HG02798 (cell line): ENCODE data around the gene TMIGD2.
"Not testable (repeated sequence)": the region's sequence is repeated elsewhere in the genome, so short reads cannot be mapped to it uniquely, and the experiment has no call there.

Experiments used
- ATAC-seq: cut with Tn5 transposase; IDR thresholded peaks from one replicate; pipeline ENCODE4 v1.9.1; 2021; ENCODE audit warnings: mild to moderate bottlenecking; ENCODE audit not compliant: unreplicated experiment, poor library complexity

TMIGD2 gene

DNA sequence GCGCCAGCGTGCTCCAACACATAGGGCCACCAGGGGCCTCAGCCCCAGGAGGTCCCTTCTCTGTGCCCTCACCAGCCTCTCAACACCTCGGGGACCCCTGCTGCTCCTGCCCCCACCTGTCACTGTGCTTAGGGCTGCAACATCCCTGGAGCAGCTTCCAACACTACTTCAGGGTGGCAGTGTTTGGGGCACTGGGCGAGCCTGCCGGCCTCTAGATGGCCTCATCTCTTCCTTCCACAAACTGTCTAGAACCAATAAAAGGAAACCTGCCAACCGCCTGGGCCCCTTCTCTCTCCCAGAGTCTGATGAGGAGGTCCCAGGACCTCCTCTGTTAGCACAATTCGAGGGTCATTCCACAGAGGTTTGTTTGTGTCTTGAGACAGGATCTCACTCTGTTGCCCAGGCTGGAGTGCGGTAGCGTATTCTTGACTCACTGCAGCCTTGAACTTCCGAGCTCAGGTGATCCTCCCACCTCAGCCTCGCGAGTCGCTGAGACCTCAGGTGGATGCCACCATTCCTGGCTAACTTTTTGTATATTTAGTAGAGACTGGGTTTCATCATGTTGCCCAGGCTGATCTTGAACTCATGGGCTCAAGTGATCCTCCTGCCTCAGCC is 33.3 kb downstream of the TMIGD2 start:
- no peak for ATAC-seq

DNA sequence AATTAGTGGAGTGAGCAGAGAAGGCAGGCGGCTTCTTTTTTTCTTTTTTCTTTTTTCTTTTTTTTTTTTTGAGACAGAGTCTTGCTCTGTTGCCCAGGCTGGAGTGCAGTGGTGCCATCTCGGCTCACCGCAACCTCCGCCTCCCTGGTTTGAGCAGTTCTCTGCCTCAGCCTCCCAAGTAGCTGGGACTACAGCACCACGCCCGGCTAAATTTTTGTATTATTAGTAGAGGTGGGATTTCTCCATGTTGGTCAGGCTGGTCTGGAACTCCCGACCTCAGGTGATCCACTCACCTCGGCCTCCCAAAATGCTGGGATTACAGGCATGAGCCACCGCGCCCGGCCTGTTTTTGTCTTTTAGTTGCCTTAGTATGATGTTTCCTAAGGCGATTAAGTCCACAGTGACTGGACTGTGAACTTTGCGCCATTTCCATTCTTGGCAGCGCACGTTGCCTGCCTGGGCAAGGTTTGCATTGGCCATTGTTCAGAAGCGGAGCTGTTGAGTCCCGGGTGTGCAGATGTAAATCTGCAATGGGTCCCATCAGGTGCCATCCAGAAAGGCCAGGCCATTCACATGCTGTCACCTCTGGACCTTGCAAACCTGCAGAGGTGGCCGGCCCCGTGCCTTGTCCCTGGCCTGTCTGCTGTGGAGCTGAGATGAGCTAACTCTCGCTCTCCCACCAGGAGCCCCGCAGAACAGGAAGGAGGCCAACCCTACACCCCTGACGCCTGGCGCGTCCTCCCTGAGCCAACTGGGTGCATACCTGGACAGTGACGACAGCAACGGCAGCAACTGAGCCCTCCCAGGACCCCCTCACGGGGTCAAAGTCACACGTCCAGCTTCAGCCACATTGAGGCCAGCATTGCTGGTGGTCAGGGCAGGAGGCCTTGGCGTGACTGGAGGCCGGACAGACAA is 34.0 kb downstream of the TMIGD2 start:
- no peak for ATAC-seq

GRCh38 chr19:4267101-4267900 is 34.9 kb downstream of the TMIGD2 start:
- no peak for ATAC-seq

DNA sequence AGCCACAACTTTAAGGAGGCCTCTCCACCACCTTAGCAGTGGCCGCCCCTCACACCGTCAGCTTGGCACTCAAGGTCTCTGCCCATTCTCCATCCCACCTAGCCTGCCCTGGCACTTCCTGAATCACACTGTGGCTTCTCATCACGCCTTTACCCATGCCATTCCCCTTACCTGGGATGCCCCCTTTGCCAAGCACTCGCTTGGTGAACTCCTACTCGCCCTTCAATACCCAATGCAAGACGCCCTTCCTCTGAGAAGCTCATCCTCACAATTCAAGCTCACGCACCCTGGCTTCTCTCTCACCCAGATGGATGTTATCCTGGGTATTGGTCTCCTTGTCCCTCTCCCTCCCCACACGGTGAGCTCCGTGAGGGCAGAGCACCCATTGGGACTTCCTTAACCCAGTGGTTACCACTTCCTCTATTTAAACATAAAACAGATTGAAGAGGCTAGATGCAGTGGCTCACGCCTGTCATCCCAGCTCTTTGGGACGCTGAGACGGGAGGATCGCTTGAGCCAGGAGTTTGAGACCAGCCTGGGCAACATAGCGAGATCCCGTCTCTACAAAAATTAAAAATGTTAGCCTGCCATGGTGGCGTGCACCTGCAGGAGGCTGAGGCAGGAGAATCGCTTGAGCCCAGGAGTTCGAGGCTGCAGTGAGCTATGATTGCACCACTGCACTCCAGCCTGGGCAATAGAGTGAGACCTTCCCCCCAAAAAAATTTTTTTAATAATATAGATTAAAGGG is 35.8 kb downstream of the TMIGD2 start:
- ATAC-seq = no peak

GRCh38 chr19:4264812-4265211 is 37.4 kb downstream of the TMIGD2 start:
- ATAC-seq = no peak

GRCh38 chr19:4260613-4261191 is 41.5 kb downstream of the TMIGD2 start:
- ATAC-seq = no peak

GRCh38 chr19:4258181-4258580 is 44.0 kb downstream of the TMIGD2 start:
- ATAC-seq = no peak

DNA sequence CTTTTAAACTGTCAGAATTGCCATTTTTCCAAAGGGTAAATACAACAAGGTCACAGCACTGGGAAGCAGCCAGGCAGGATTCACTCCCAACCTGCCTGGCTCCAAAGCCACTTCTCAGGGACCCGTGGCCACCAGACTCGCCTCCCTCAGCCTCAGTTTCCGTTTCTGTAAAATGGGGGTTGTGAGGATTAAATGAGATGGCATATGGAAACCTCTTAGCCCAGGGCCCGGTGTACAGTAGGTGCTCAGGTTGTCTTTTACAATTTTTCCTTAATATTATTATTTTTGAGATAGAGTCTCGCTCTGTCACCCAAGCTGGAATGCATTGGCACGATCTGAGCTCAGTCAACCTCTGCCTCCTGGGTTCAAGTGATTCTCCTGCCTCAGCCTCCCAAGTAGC is 45.2 kb downstream of the TMIGD2 start:
- ATAC-seq = no peak

DNA sequence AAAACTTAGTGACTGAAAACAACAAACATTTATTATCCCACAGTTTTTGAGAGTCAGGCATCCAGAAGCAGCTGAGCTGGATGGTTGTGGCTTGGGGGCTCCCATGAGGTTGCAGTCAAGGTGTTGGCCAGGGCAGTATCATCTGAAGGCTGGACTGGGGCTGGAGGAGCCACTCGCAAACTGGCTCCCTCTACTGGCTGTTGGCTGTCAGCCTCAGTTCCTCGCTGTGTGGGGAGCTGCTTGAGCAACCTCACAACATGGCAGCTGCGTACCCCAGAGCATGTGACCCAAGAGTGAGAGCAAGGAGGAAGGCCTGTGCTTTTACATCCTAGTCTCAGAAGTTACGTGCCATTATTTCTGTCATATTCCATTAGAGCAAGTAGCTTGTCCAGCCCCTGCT is 45.6 kb downstream of the TMIGD2 start:
- ATAC-seq = no peak

- peak; percentile 92 for ATAC-seq
Observed at GRCh38 chr19:4246767-4247593, 55.2 kb downstream of the TMIGD2 start, which contains the start of gene YJU2. YJU2 (plus strand) TSS chr19:4247080; CDS start chr19:4247147, 67 bp downstream.

DNA sequence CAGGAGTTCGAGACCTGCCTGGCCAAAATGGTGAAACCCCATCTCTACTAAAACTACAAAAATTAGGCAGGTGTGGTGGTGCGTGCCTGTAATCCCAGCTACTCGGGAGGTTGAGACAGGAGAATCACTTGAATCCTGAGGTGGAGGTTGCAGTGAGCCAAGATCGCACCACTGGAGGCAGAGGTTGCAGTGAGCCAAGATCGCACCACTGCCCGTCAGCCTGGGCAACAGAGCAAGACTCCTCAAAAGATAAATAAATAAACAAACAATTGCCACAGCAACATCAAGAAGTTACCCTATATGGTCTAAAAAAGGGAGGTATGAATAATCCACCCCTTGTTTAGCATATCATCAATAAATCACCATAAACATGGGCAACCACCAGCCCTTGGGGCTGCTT is 56.3 kb downstream of the TMIGD2 start:
- not testable (repeated sequence) for ATAC-seq
